K562 (cell line): ENCODE measurements around the gene IMPA2. TPM values are rescaled to one million over a fixed set of nuclear protein-coding genes. Genes with fewer than 3 reads are reported as not detected.

ENCODE experiments used
- ATAC-seq: fragments of 200-7000 bp; cut with Tn5 transposase; 3 replicates; pipeline ENCODE4 v1.9.1; 2020; ENCODE audit warnings: moderate library complexity
- BruUV-seq: library from RNA; stranded (reverse); fragments of 400-500 nt; replicated peaks from 2 replicates; lab custom pipeline; 2021; lab: Mats Ljungman, UMichigan
- CTCF ChIA-PET: fragments of 300-600 bp; formaldehyde crosslinking; extraction: SDS; loops from one replicate; lab custom pipeline; 2021; ENCODE audit warnings: low intra/inter-chr PET ratio; lab: Yijun Ruan, JAX
- POLR2A ChIA-PET: fragments of 300-600, 350-650 bp; sonication (Branson Sonifier 250); formaldehyde crosslinking; extraction: SDS; loops from one replicate; lab custom pipeline; 2021; ENCODE audit warnings: antibody characterized with exemption, inconsistent platforms; lab: Yijun Ruan, JAX
- DNase-seq, 4 experiments: peaks; one replicate each; pipeline versions ENCODE4 v3.0.0 to v3.0.0-alpha.2; 2011 to 2018; ENCODE audit warnings: low spot score in 3 of 4, mixed read lengths in 3 of 4; ENCODE audit errors: extremely low read depth in 1 of 4
- FAIRE-seq: peaks from 2 replicates; lab custom pipeline; 2011; peaks lifted over from hg19 to GRCh38; lab: Jason Lieb, UNC
- H2AFZ ChIP-seq: 2 replicates; pipeline ENCODE4 v1.6.0; 2011; ENCODE audit warnings: low read depth, low read length, control low read depth, inconsistent platforms
- H3K27ac ChIP-seq: fragments of 200-600 bp; 3 replicates; pipeline ENCODE4 v1.8.0; 2011; ENCODE audit warnings: low read depth, mild to moderate bottlenecking, control low read depth, inconsistent platforms, low read length, moderate library complexity, mixed read lengths; ENCODE audit errors: extremely low read depth
- H3K27me3 ChIP-seq, 2 experiments: fragments of 300-600 bp in 1 of 2; 2 replicates in 1 of 2; 3 replicates in 1 of 2; pipeline versions ENCODE4 v1.6.0 to v1.8.0; 2011; ENCODE audit warnings: inconsistent platforms in 2 of 2, low read length in 2 of 2, mild to moderate bottlenecking in 1 of 2, mixed read lengths in 1 of 2, moderate library complexity in 1 of 2; ENCODE audit not compliant: control insufficient read depth in 2 of 2, insufficient read depth in 2 of 2
- H3K36me3 ChIP-seq: fragments of 300-600 bp; 3 replicates; pipeline ENCODE4 v1.8.0; 2011; ENCODE audit warnings: mild to moderate bottlenecking, low read length, inconsistent platforms; ENCODE audit not compliant: control insufficient read depth, insufficient read depth
- H3K4me1 ChIP-seq, 2 experiments: fragments of 200-600 bp in 1 of 2; replicated peaks in 1 of 2; 2 replicates in 1 of 2; 3 replicates in 1 of 2; pipeline versions ENCODE4 v1.5.1 to v1.8.0; 2011; ENCODE audit warnings: inconsistent platforms in 2 of 2, low read length in 2 of 2, mild to moderate bottlenecking in 1 of 2, mixed read lengths in 1 of 2, moderate library complexity in 1 of 2; ENCODE audit not compliant: control insufficient read depth in 2 of 2, insufficient read depth in 2 of 2
- H3K4me2 ChIP-seq: 2 replicates; pipeline ENCODE4 v1.6.1; 2011; ENCODE audit warnings: low read length, control low read depth, inconsistent platforms, mixed read lengths; ENCODE audit not compliant: insufficient read depth
- H3K4me3 ChIP-seq: fragments of 200-600 bp; sonication (generic), shearing (Covaris generic); 2 replicates; pipeline ENCODE4 v1.5.1; 2016; ENCODE audit warnings: control low read depth, inconsistent platforms
- H3K79me2 ChIP-seq: fragments of 200-600 bp; 3 replicates; pipeline ENCODE4 v1.8.0; 2011; ENCODE audit warnings: low read length, inconsistent platforms; ENCODE audit not compliant: control insufficient read depth, insufficient read depth
- H3K9ac ChIP-seq, 2 experiments: 2 replicates each; pipeline versions ENCODE4 v1.6.0 to v1.6.1; 2011; ENCODE audit warnings: low read depth in 2 of 2, low read length in 2 of 2, control low read depth in 1 of 2, inconsistent platforms in 1 of 2, mild to moderate bottlenecking in 1 of 2, mixed read lengths in 1 of 2; ENCODE audit not compliant: insufficient read depth in 1 of 2
- H3K9me1 ChIP-seq: one replicate; pipeline ENCODE4 v1.6.0; 2011; ENCODE audit warnings: inconsistent platforms, mild to moderate bottlenecking, low read length, moderate library complexity; ENCODE audit not compliant: control insufficient read depth, insufficient read depth
- H3K9me3 ChIP-seq: replicated peaks from 2 replicates; pipeline ENCODE4 v1.5.1; 2011; ENCODE audit warnings: low read depth, low read length, inconsistent platforms; ENCODE audit not compliant: control insufficient read depth, insufficient read depth
- H4K20me1 ChIP-seq: replicated peaks from 2 replicates; pipeline ENCODE4 v1.6.1; 2011; ENCODE audit warnings: low read length, inconsistent platforms, mixed read lengths; ENCODE audit not compliant: control insufficient read depth, insufficient read depth
- BHLHE40 ChIP-seq: IDR thresholded peaks from 2 replicates; pipeline ENCODE4 v1.6.1; 2011; ENCODE audit warnings: low read length, improper control_type of control experiment
- CREB5 ChIP-seq: fragments of 250-450 bp; sonication (Bioruptor Pico); IDR thresholded peaks from 2 replicates; pipeline ENCODE4 v1.5.0; 2020; ENCODE audit warnings: mild to moderate bottlenecking
- CXXC5 ChIP-seq: fragments of 250-450 bp; sonication (Bioruptor Pico); IDR thresholded peaks from 2 replicates; pipeline ENCODE4 v1.8.0; 2022; ENCODE audit warnings: inconsistent platforms, mild to moderate bottlenecking, moderate library complexity
- EZH2 ChIP-seq: IDR thresholded peaks from 2 replicates; pipeline ENCODE4 v1.6.1; 2012; ENCODE audit warnings: low read depth, mild to moderate bottlenecking, inconsistent platforms, low read length, borderline replicate concordance
- NRF1 ChIP-seq, 2 experiments: fragments of 450-650 bp; IDR thresholded peaks in 1 of 2; conservative IDR thresholded peaks in 1 of 2; 2 replicates each; pipeline ENCODE4 v1.6.1; 2014; ENCODE audit warnings: mild to moderate bottlenecking in 2 of 2
- SETDB1 ChIP-seq: IDR thresholded peaks from one replicate; pipeline ENCODE4 v1.6.1; 2012; ENCODE audit warnings: low read length, control low read depth, inconsistent platforms
- TAL1 ChIP-seq: fragments of 450-650 bp; IDR thresholded peaks from 2 replicates; pipeline ENCODE4 v1.6.1; 2016; ENCODE audit warnings: mild to moderate bottlenecking
- ZNF316 ChIP-seq: fragments of 450-650 bp; IDR thresholded peaks from 2 replicates; pipeline ENCODE4 v1.6.1; 2016
- ZNF408 ChIP-seq: fragments of 250-450 bp; sonication (Bioruptor Pico); IDR thresholded peaks from 2 replicates; pipeline ENCODE4 v1.4.0; 2020; ENCODE audit warnings: low read depth, mild to moderate bottlenecking, moderate library complexity
- ZNF655 ChIP-seq: fragments of 250-450 bp; sonication (Bioruptor Pico); IDR thresholded peaks from 2 replicates; pipeline ENCODE4 v1.5.0; 2021
- WGBS: fragments of 100-300 bp; shearing (Covaris generic); methylation state at CpG from one replicate; pipeline ENCODE4 v1.1.6; 2016; ENCODE audit warnings: low coverage, mixed read lengths; ENCODE audit not compliant: insufficient coverage; ENCODE audit errors: missing lambda C conversion rate; 5-methylcytosine and 5-hydroxymethylcytosine counted together
- in situ Hi-C: fragments of 300-500 bp; cut with MboI; formaldehyde crosslinking; loops from 4 replicates; pipeline ENCODE4 v1.15.0; 2018; ENCODE audit warnings: inconsistent platforms, mixed read lengths
- intact Hi-C: fragments of 100-400 bp; cut with micrococcal nuclease; formaldehyde crosslinking; loops from 2 replicates; pipeline ENCODE4 v1.14.2; 2022
- polyA plus RNA-seq, 8 experiments: library from polyadenylated mRNA; depleted of rRNA in 4 of 8; stranded (reverse) in 5 of 8; unstranded in 3 of 8; fragments of >200 nt; fragmentation: Nextera tagmentation in 2 of 8; fragmentation: Illumina TruSeq in 1 of 8; extraction: Ambion mirVana in 2 of 8; extraction: Trizol in 1 of 8; gene quantifications; 2 replicates each; pipeline versions ENCODE4 v1.2.1 to v1.2.3, GENCODE V29; 2011 to 2014; ENCODE audit warnings: inconsistent platforms in 1 of 8, missing spikeins in 1 of 8
- total RNA-seq, 7 experiments: library from RNA; depleted of rRNA in 6 of 7; stranded (reverse); fragments of >200 nt in 6 of 7; fragmentation: Illumina TruSeq in 2 of 7; extraction: Trizol in 2 of 7; gene quantifications; 2 replicates each; pipeline versions ENCODE4 v1.2.1 to v1.2.3, GENCODE V29; 2011 to 2021; ENCODE audit warnings: low replicate concordance in 1 of 7
- TF ChIP-seq, protein P1 (sequence below): sonication (generic); formaldehyde crosslinking; IDR thresholded peaks from 2 replicates; pipeline ENCODE4 v1.8.1; 2023; ENCODE audit warnings: missing genetic modification reagents, mild to moderate bottlenecking, borderline replicate concordance

The IMPA2 gene
- total and polyA plus RNA-seq, 9 of the 15 experiments (the other 6 are each of a cell fraction or from before 2014, with no cell fraction given) = 0.62 to 11.3 (median 5.7) TPM

GRCh38 chr18:11960743-11961380, 20.4 kb upstream of the IMPA2 start:
- H3K4me3 ChIP-seq = no peak overlapping the region
- H3K9ac ChIP-seq = peak overlapping the region in 1 of 2 experiments; percentile 40; a peak in 1 of 4 replicates
- H3K36me3 ChIP-seq = no peaks in the 10 kb centered on the region
- FAIRE-seq = peak; percentile 71
- no peaks in the 10 kb centered on the region for H3K9me1 ChIP-seq
- H3K79me2 ChIP-seq = no peaks in the 10 kb centered on the region
- peaks cover 9% of the 10 kb centered on the region for H3K9me3 ChIP-seq
- CTCF ChIA-PET = no interaction called here
- peak overlapping the region; percentile 43; the same call in 1 of the 2 replicates for H3K4me2 ChIP-seq
- TF ChIP-seq TAL1 (0 out of 2 replicates have a peak, but pooled peaks have one; percentile 0), CREB5 (CRISPR knock-in tag) (no peak), SETDB1 (no peak), ZNF316 (0 out of 2 replicates have a peak, but pooled peaks have one; percentile 1), NRF1 (conservative IDR thresholded peaks at IDR 0.05 in 1 of 2, IDR thresholded peaks at IDR 0.05 in 1 of 2) (peak; percentile 72 to 77), BHLHE40 (0 out of 2 replicates have a peak, but pooled peaks have one; percentile 29), ZNF655 (CRISPR knock-in tag) (no peak), ZNF408 (CRISPR knock-in tag) (no peak), EZH2 (no peak), CXXC5 (CRISPR knock-in tag) (peak; percentile 53; the same call in 1 of the 2 replicates)
- TF ChIP-seq, protein P1, sequence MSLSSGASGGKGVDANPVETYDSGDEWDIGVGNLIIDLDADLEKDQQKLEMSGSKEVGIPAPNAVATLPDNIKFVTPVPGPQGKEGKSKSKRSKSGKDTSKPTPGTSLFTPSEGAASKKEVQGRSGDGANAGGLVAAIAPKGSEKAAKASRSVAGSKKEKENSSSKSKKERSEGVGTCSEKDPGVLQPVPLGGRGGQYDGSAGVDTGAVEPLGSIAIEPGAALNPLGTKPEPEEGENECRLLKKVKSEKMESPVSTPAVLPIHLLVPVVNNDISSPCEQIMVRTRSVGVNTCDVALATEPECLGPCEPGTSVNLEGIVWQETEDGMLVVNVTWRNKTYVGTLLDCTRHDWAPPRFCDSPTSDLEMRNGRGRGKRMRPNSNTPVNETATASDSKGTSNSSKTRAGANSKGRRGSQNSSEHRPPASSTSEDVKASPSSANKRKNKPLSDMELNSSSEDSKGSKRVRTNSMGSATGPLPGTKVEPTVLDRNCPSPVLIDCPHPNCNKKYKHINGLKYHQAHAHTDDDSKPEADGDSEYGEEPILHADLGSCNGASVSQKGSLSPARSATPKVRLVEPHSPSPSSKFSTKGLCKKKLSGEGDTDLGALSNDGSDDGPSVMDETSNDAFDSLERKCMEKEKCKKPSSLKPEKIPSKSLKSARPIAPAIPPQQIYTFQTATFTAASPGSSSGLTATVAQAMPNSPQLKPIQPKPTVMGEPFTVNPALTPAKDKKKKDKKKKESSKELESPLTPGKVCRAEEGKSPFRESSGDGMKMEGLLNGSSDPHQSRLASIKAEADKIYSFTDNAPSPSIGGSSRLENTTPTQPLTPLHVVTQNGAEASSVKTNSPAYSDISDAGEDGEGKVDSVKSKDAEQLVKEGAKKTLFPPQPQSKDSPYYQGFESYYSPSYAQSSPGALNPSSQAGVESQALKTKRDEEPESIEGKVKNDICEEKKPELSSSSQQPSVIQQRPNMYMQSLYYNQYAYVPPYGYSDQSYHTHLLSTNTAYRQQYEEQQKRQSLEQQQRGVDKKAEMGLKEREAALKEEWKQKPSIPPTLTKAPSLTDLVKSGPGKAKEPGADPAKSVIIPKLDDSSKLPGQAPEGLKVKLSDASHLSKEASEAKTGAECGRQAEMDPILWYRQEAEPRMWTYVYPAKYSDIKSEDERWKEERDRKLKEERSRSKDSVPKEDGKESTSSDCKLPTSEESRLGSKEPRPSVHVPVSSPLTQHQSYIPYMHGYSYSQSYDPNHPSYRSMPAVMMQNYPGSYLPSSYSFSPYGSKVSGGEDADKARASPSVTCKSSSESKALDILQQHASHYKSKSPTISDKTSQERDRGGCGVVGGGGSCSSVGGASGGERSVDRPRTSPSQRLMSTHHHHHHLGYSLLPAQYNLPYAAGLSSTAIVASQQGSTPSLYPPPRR (CRISPR knock-in tag) = no peak
- TF ChIP-seq, all 486 proteins: peak for 5
- in situ Hi-C loops = no loop called here
- intact Hi-C loops = no loop called here
- Histone ChIP-seq H3K27me3 (no peaks in the 10 kb centered on the region), H3K27ac (no peak overlapping the region), H3K4me1 (peaks cover 11 to 17% of the 10 kb centered on the region in 2 experiments; a peak in 3 of 5 replicates), H2AFZ (peak overlapping the region; percentile 87), H4K20me1 (no peaks in the 10 kb centered on the region)
- POLR2A ChIA-PET = interaction anchor here (0.7 to 1.0 kb wide), 2 partner anchors 10 to 20 kb away, joined by 3 to 4 read pairs; no protein-coding TSS in a partner anchor
- no TSS peak for BruUV-seq
- DNase-seq = peak; percentile 23 to 43 (median 34)
- peak; percentile 78 for ATAC-seq
- WGBS = 33% methylated on average over 11 of the region's 17 CpGs
